T-helper 1 cell treated with Interleukin-12 subunit alpha and Interleukin-12 subunit beta and Interleukin-4 antibody, amounts not matched to agents 30 ng/mL and 1 ng/mL, for 36 hours (primary cell): Measurements from ENCODE around the gene WIPF1. TPM values are rescaled to one million over a fixed set of nuclear protein-coding genes. Genes with fewer than 3 reads are reported as not detected.

ENCODE experiments used
- intact Hi-C: fragments of 100-400 bp; cut with micrococcal nuclease; formaldehyde crosslinking; loops from one replicate; pipeline ENCODE4 v1.15.1; 2024
- total RNA-seq: library from RNA; stranded (reverse); gene quantifications from 2 replicates; pipeline ENCODE4 v1.2.3, GENCODE V29; 2022

The WIPF1 gene
- total RNA-seq, 1 donor from 2014 or later: 587 TPM

GRCh38 chr2:174577967-174578589 is 19.5 kb downstream of the WIPF1 start:
- intact Hi-C loops: loop anchor here (1.0 kb wide), 7 partner anchors 9 to 119 kb away; no protein-coding TSS in a partner anchor

GRCh38 chr2:174575124-174575776 is 22.4 kb downstream of the WIPF1 start:
- intact Hi-C loops: no loop called here

GRCh38 chr2:174574657-174575056 is 22.9 kb downstream of the WIPF1 start:
- intact Hi-C loops: no loop called here

GRCh38 chr2:174573621-174574081 is 24.0 kb downstream of the WIPF1 start:
- intact Hi-C loops: no loop called here

- intact Hi-C loops: no loop called here
Observed at GRCh38 chr2:174572556-174572955, 25.0 kb downstream of the WIPF1 start.

- intact Hi-C loops: no loop called here
Observed at GRCh38 chr2:174571669-174572323, 25.8 kb downstream of the WIPF1 start.

- intact Hi-C loops: no loop called here
Observed at GRCh38 chr2:174570318-174570958, 27.2 kb downstream of the WIPF1 start.

- intact Hi-C loops: no loop called here
Observed at GRCh38 chr2:174569678-174570077, 27.9 kb downstream of the WIPF1 start.

- intact Hi-C loops: no loop called here
Observed at GRCh38 chr2:174568425-174568824, 29.2 kb downstream of the WIPF1 start.

- intact Hi-C loops: loop anchor here (1.0 kb wide), 1 partner anchor 13 kb away; no protein-coding TSS in a partner anchor
Observed at GRCh38 chr2:174566871-174567270, 30.7 kb downstream of the WIPF1 start.

GRCh38 chr2:174563530-174564282 is 33.9 kb downstream of the WIPF1 start:
- intact Hi-C loops: no loop called here

GRCh38 chr2:174561972-174562370 is 35.6 kb downstream of the WIPF1 start:
- intact Hi-C loops: no loop called here

GRCh38 chr2:174561283-174561971 is 36.2 kb downstream of the WIPF1 start:
- intact Hi-C loops: no loop called here

- intact Hi-C loops: no loop called here
Observed at GRCh38 chr2:174560737-174561136, 36.9 kb downstream of the WIPF1 start.

GRCh38 chr2:174555998-174556397 is 41.6 kb downstream of the WIPF1 start:
- intact Hi-C loops: loop anchor here (2.0 to 5.0 kb wide), 3 partner anchors 36 to 93 kb away; partner anchors contain the start of gene GPR155

- intact Hi-C loops: loop anchor here (1.0 to 5.0 kb wide), 5 partner anchors 12 to 157 kb away; partner anchors contain the start of genes GPR155 and SCRN3
Observed at GRCh38 chr2:174554529-174555150, 43.0 kb downstream of the WIPF1 start.

- intact Hi-C loops: loop anchor here (1.0 to 5.0 kb wide), 4 partner anchors 12 to 157 kb away; partner anchors contain the start of genes GPR155 and SCRN3
Observed at GRCh38 chr2:174553811-174554493, 43.7 kb downstream of the WIPF1 start.

GRCh38 chr2:174552880-174553279 is 44.7 kb downstream of the WIPF1 start:
- intact Hi-C loops: loop anchor here (5.0 kb wide), 1 partner anchor 156 kb away; the partner anchor contains the start of gene SCRN3

GRCh38 chr2:174551697-174552096 is 45.9 kb downstream of the WIPF1 start:
- intact Hi-C loops: loop anchor here (5.0 kb wide), 1 partner anchor 154 kb away; the partner anchor contains the start of gene SCRN3
